HUDEP-2 (cell line): ENCODE measurements around the gene GNB1L.

Source experiments
- DNase-seq, 76 experiments: peaks; one replicate each; lab custom pipeline; 2025; ENCODE audit not compliant: unreplicated experiment in 76 of 76; lab: John Stamatoyannopoulos, UW

Gene GNB1L

GRCh38 chr22:19826619-19826950 is 28.1 kb downstream of the GNB1L start:
- DNase-seq = no peak

- DNase-seq = no peak
Observed at GRCh38 chr22:19825904-19826618, 28.6 kb downstream of the GNB1L start.

DNA sequence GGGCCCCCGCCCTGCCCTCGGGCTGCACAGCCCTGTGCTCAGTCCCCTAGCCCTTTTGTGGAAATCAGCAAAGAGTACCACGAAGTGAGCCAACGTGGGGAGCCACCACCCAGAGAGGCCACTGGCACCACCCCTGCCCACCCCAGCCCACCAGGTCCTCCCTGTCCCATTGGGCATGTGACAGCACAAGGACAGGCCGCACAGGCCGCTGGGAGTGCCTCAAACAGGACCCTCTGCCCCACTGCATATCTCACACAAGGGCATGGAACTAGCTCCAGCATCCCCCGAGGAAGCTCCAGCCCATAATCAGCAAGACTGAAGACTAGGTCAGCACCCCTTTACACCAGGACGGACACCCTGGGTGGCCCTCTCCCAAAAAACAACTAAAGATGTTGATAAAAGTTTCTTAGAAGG is 29.7 kb downstream of the GNB1L start:
- DNase-seq = no peak

- DNase-seq = no peak
Observed at GRCh38 chr22:19824212-19824925, 30.3 kb downstream of the GNB1L start.

GRCh38 chr22:19823902-19824211 is 30.8 kb downstream of the GNB1L start:
- no peak for DNase-seq

DNA sequence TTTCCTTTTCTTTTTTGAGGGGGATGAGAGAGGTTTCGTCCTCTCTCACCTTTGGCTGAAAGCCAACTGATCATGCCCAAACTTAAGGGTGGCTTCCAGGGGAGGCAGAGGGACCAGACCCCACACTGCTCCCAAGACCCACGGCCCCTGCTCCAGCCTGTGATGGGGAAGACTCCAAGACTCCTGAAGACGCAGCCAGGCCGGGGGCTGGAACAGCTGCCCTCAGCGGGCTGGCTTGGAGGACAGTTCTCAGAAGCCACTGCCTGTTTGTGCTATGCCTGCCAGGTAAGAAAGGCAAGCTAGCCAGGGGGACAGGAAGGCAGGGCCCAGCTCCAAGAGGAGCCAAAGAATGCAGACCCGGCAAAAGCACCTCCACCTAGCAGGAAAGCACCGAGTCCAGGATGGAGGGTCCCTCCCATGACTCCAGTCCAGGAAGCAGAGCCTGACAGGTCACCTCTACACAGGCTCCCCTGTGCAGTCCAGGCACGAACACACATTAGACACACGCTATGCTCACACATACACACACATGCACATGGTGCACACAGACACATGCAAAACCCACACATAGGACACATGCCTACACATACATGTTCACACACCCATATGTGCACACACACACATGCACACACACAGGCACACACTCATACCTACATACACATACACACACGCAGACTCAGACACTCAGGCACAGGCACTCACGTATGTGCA is 31.3 kb downstream of the GNB1L start:
- no peak for DNase-seq

GRCh38 chr22:19822301-19823117 is 32.2 kb downstream of the GNB1L start:
- DNase-seq = no peak

GRCh38 chr22:19821523-19822300 is 33.0 kb downstream of the GNB1L start:
- DNase-seq = no peak

DNA sequence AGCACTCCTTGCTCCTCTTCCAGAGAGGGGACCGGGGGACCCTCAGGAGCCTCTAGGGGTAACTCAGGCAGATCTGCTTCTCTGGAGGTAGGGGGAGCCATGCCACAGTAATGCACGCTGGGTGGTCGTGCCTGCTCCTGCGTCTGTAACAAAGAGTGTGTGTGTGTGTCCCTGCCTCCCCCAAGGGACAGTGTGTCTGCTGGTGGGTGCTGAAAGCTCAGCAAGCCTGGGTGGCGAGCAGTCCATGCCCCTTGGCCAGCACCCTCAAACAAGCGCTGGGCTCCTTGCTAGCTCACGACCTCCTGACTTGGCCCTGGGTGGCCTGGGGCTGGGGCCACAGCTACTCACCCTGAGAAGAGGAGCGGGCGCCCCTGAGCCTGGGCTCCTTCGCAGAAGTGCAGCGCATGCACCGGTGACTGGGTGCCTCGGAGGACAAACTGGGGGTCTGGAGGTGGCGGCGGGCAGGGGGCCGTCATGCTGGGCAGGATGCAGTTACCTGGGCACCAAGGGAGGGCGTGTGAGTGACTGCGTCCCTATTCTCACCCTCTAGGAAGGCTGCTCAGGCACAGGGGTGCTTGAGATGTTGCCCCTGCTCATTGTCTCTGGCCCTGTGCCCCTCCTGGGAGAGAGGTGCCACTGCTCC is 33.7 kb downstream of the GNB1L start:
- DNase-seq = no peak

GRCh38 chr22:19819911-19820879 is 34.5 kb downstream of the GNB1L start:
- no peak for DNase-seq

DNA sequence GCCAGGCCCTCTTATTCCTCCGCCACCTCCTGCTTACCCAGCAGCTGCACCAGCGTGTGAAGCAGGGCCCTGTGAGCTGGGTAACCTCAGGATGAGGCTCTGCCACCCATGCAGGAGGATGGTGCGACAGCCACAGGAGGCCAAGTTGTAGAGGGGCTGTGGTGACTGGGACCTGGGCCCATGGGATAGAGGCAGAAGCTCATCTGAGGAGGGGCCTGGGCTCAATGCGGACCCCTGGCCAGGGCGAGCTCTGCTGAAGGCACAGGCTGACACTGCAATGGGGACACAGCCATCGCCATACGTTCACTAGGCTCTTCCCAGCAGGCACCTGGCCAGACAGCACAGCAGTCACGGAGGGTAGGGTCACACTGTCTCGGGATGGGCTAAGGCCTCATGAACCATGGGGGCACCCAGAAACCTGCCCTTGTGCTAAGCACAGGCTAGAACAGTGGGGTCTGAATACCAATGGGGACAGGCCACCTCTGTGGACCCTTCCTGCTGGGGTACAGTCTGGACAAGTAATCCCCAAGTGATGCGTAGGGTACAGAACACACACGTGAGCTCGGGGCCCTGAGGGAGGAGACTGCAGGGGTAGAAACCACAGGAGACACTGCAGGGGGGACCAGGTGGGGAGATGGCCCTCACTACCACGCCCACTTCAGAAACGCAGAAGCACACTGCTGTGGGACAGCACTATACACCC is 35.3 kb downstream of the GNB1L start:
- DNase-seq = no peak

DNA sequence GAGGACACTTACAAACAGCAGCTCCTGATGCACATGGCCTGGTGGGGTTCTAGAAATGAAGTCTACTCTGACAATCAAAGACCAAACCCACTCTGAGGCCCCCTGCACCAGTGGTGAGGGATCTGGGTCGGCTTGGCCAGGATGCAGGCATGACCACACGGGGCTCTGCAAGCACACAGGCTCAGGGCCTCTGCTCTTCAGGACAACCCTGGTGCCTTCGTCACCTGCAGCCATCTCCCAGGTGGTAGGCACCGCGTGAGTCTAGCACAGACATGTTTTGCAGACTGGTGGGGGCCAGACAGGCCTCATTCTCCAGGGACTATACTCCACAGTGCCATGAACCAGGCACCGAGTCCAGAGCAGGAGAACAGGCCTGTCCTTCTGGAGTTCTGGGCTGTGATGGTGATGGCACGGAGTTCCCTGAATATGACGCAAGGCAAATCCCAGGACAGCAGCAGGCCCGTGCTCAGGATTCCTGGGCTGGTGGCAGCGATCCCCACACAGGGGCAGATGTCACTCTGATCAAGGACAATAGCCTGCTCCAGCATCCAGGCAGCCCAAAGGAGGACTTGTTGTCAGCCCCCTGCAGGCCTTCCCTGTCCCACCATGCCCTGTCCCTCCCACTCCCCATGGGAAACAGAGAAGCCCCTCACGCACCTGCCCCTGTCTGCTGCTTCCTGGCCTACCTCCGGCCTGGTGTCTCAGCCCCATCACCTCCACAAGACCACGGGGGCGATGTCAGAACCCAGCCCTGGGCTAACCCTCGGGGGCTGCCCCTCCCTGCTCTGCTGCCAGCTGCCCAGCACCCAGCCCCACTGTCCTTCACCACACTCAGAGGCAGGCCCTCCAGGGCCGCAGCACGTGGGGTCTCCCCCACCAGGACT is 36.1 kb downstream of the GNB1L start:
- no peak for DNase-seq

- no peak for DNase-seq
Observed at GRCh38 chr22:19816372-19817119, 38.1 kb downstream of the GNB1L start.

- DNase-seq = no peak
Observed at GRCh38 chr22:19815823-19816290, 38.8 kb downstream of the GNB1L start.

- peak in 55 of 76 experiments; percentile 14 to 80 (median 45) for DNase-seq
Observed at GRCh38 chr22:19815093-19815822, 39.4 kb downstream of the GNB1L start.

GRCh38 chr22:19814428-19814827 is 40.2 kb downstream of the GNB1L start:
- DNase-seq = no peak
